ENCODE results near the gene MTRF1.

Gene MTRF1

DNA sequence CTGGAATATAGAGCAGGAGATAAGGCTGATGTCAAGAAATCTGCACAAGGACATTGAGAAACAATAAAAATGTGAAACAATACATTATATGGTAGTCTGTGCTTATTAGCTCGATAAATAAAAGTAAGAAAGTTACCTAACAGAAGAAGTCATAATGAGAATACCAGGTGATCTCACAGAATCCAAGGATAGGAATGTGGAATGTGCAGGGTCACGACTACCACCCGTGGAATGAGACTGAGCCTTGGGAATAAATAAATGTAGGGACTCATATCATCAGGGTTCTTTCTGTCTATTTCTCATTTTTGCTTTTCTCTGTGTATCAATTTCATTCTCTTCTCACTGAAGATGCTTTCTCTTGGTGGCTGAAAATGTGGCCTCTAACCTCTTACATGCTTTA, 43.0 kb downstream of the MTRF1 start:
- TF ChIP-seq EZH2phosphoT487 (IDR thresholded peaks at IDR 0.05; ENCODE audit: low read length) (no peak), EZH2 (optimal IDR thresholded peaks at IDR 0.05; ENCODE audit: low read depth, low read length) (no peak)
- TF ChIP-seq, protein P1, sequence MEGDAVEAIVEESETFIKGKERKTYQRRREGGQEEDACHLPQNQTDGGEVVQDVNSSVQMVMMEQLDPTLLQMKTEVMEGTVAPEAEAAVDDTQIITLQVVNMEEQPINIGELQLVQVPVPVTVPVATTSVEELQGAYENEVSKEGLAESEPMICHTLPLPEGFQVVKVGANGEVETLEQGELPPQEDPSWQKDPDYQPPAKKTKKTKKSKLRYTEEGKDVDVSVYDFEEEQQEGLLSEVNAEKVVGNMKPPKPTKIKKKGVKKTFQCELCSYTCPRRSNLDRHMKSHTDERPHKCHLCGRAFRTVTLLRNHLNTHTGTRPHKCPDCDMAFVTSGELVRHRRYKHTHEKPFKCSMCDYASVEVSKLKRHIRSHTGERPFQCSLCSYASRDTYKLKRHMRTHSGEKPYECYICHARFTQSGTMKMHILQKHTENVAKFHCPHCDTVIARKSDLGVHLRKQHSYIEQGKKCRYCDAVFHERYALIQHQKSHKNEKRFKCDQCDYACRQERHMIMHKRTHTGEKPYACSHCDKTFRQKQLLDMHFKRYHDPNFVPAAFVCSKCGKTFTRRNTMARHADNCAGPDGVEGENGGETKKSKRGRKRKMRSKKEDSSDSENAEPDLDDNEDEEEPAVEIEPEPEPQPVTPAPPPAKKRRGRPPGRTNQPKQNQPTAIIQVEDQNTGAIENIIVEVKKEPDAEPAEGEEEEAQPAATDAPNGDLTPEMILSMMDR (IDR thresholded peaks at IDR 0.05; ENCODE audit: low read length), result no peak
- H3K4me3 ChIP-seq (ENCODE audit: low read length), result no peak overlapping the region

DNA sequence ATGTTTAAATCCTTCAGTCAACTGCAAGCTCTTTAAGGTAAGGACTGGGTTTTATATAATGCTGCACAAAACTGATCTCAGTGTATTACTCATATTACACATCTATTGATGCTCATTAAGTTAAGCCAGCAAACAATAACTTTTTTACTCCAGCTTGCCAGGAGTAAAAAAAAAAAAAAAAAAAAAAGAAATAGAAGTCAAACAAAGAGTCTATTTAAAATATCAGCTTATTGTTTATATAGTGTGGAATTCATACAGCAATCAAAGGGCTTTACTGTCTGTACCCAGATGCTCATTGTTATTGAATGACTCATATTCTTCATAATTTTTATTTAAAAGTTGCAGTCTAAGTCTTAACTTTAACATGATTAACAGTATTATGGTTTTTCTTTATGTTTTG, 47.2 kb downstream of the MTRF1 start:
- H3K27ac ChIP-seq (ENCODE audit: low read length), result no peak overlapping the region
- H3K4me2 ChIP-seq (ENCODE audit: low read depth, low read length), result no peak overlapping the region
- no peaks in the 10 kb centered on the region for H3K36me3 ChIP-seq (replicated peaks; ENCODE audit: insufficient read depth, low read length)
- H4K20me1 ChIP-seq (ENCODE audit: insufficient read depth, low read length), result no peaks in the 10 kb centered on the region
- no peaks in the 10 kb centered on the region for H3K9me2 ChIP-seq (replicated peaks; ENCODE audit: insufficient read depth, low read length)
- no peaks in the 10 kb centered on the region for H3K9me3 ChIP-seq (replicated peaks; ENCODE audit: insufficient read depth, low read length)
- H3K27me3 ChIP-seq (replicated peaks; ENCODE audit: insufficient read depth, low read length), result no peaks in the 10 kb centered on the region
- no peak for TF ChIP-seq EZH2phosphoT487 (IDR thresholded peaks at IDR 0.05; ENCODE audit: low read length)
- TF ChIP-seq, protein P1 (IDR thresholded peaks at IDR 0.05; ENCODE audit: low read length), result no peak
- TF ChIP-seq EZH2 (optimal IDR thresholded peaks at IDR 0.05; ENCODE audit: low read depth, low read length), result no peak
- no peak overlapping the region for H3K9ac ChIP-seq (ENCODE audit: low read length)
- no peak overlapping the region for H2AFZ ChIP-seq (ENCODE audit: low read length)
- H3K79me2 ChIP-seq (ENCODE audit: low read length), result no peaks in the 10 kb centered on the region
- no peaks in the 10 kb centered on the region for H3F3A ChIP-seq (ENCODE audit: insufficient read depth, low read length)
- H3K4me3 ChIP-seq (ENCODE audit: low read length), result no peak overlapping the region
- no peaks in the 10 kb centered on the region for H3K4me1 ChIP-seq (ENCODE audit: low read length)
- no peak for DNase-seq

More for the DNA sequence above, 43.0 kb downstream of the MTRF1 start:
- Histone ChIP-seq H3K9me3 (replicated peaks; ENCODE audit: insufficient read depth, low read length) (no peaks in the 10 kb centered on the region), H3K4me1 (ENCODE audit: low read length) (no peaks in the 10 kb centered on the region), H3K9ac (ENCODE audit: low read length) (no peak overlapping the region), H3F3A (ENCODE audit: insufficient read depth, low read length) (no peaks in the 10 kb centered on the region), H3K9me2 (replicated peaks; ENCODE audit: insufficient read depth, low read length) (no peaks in the 10 kb centered on the region), H3K4me2 (ENCODE audit: low read depth, low read length) (no peak overlapping the region), H3K27ac (ENCODE audit: low read length) (no peak overlapping the region), H2AFZ (ENCODE audit: low read length) (no peak overlapping the region), H3K27me3 (replicated peaks; ENCODE audit: insufficient read depth, low read length) (no peaks in the 10 kb centered on the region), H3K79me2 (ENCODE audit: low read length) (no peaks in the 10 kb centered on the region), H3K36me3 (replicated peaks; ENCODE audit: insufficient read depth, low read length) (no peaks in the 10 kb centered on the region), H4K20me1 (ENCODE audit: insufficient read depth, low read length) (no peaks in the 10 kb centered on the region)
- no peak for DNase-seq

DNA sequence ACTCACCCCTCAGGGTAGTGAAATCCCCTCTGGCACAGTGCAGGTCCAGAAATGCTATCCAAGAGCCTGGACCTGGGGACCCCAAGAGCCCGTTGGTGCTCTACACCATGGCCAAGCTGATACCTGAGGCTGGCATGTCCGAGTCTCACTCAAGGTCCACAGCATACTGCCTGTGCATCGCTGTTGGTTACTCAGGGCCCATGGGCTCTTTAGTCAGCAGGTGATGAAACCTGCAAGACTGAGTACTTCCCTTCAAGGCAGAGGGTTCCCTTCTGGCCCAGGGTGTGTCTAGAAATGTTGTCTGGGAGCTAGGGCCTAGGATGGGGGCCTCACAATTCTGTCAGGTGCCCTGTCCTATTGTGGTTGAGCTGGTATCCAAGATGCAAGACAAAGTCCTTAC, 49.5 kb downstream of the MTRF1 start:
- H4K20me1 ChIP-seq (ENCODE audit: insufficient read depth, low read length), result no peaks in the 10 kb centered on the region
- no peak overlapping the region for H3K4me3 ChIP-seq (ENCODE audit: low read length)
- H3K9ac ChIP-seq (ENCODE audit: low read length), result no peak overlapping the region
- H3K4me2 ChIP-seq (ENCODE audit: low read depth, low read length), result no peak overlapping the region
- no peaks in the 10 kb centered on the region for H3F3A ChIP-seq (ENCODE audit: insufficient read depth, low read length)
- DNase-seq, result no peak
- H3K36me3 ChIP-seq (replicated peaks; ENCODE audit: insufficient read depth, low read length), result no peaks in the 10 kb centered on the region
- no peaks in the 10 kb centered on the region for H3K79me2 ChIP-seq (ENCODE audit: low read length)
- no peaks in the 10 kb centered on the region for H3K9me2 ChIP-seq (replicated peaks; ENCODE audit: insufficient read depth, low read length)
- no peaks in the 10 kb centered on the region for H3K27me3 ChIP-seq (replicated peaks; ENCODE audit: insufficient read depth, low read length)
- TF ChIP-seq EZH2 (optimal IDR thresholded peaks at IDR 0.05; ENCODE audit: low read depth, low read length) (no peak), EZH2phosphoT487 (IDR thresholded peaks at IDR 0.05; ENCODE audit: low read length) (no peak)
- TF ChIP-seq, protein P1 (IDR thresholded peaks at IDR 0.05; ENCODE audit: low read length), result no peak
- H3K4me1 ChIP-seq (ENCODE audit: low read length), result no peaks in the 10 kb centered on the region
- H3K27ac ChIP-seq (ENCODE audit: low read length), result no peak overlapping the region
- H3K9me3 ChIP-seq (replicated peaks; ENCODE audit: insufficient read depth, low read length), result no peaks in the 10 kb centered on the region
- H2AFZ ChIP-seq (ENCODE audit: low read length), result no peak overlapping the region

All from MM.1S (cell line).